ENCODE measurements around the gene SLC19A2. TPM values are rescaled to one million over a fixed set of nuclear protein-coding genes. Genes with fewer than 3 reads are reported as not detected.

The SLC19A2 gene
- total RNA-seq, 1 donor from 2014 or later = 11.2 TPM

DNA sequence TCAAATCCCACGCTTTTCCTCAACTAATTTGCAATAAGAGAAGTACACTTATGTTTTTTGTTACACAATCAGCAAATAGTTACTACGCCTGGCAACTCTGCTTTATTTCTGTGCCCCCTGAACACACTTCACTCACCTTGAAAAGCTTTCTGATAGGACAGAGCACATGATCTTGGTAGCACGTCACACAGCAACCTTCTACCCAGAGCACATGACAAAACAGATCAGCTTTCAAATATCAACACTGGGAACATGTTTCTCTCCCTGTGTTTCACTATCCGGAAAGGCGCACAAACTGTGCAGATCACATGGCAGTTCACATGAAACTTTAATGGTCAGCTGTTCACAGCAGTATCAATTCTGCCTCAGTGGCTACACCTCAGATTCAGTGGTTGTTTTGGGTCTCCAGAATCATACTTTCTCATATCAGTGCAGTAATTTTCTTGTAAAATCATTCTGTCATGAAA, 2.2 kb downstream of the SLC19A2 start:
- peaks cover 14% of the 10 kb centered on the region for H3K36me3 Mint-ChIP-seq (ENCODE audit: low read depth)
- no peaks in the 10 kb centered on the region for H3K9me3 Mint-ChIP-seq
- H3K27me3 Mint-ChIP-seq (ENCODE audit: low read depth) = no peaks in the 10 kb centered on the region
- peak overlapping the region; percentile 89 for H3K4me3 Mint-ChIP-seq (ENCODE audit: low read depth)
- DNase-seq (ENCODE audit: low spot score) = no peak
- H3K27ac Mint-ChIP-seq = no peak overlapping the region
- intact Hi-C loops (cut with micrococcal nuclease) = no loop called here
- H3K4me1 Mint-ChIP-seq (ENCODE audit: low read depth) = peaks cover 68% of the 10 kb centered on the region

DNA sequence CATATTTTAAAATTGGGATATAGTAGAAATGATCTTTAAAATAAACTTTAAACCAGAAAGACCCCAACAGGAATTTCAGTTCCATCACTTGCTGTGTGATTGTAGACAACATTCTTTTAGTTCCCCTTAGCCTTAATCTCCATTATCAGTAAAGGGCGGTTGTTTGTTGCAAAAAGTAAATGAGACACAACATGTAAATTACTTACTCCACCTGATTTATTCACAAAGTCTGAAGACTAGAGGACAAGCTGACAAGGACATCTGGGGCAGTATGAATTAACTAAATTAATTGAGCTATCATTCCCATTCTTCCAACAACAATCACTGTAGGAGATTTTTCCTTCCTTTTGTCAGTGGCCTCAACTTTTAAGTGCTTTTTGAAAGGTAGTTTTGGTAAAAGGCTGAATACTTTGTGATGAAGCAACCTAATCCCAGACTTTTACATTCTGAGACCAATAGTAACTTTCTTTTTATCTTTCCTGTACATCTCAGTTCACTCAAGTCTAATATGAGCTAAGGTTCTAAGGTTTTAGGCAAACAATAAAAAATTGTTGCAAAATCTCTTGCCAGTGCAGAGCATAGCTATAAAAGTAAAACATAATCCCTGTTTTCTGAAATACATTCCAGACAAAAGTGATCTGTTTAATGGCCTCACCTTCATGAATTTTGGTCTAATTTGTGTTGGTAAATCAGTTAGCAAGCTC, 6.2 kb downstream of the SLC19A2 start:
- H3K4me3 Mint-ChIP-seq (ENCODE audit: low read depth) = no peak overlapping the region
- H3K36me3 Mint-ChIP-seq (ENCODE audit: low read depth) = peaks cover 34% of the 10 kb centered on the region
- intact Hi-C loops (cut with micrococcal nuclease) = no loop called here
- peaks cover 45% of the 10 kb centered on the region for H3K4me1 Mint-ChIP-seq (ENCODE audit: low read depth)
- H3K9me3 Mint-ChIP-seq = no peaks in the 10 kb centered on the region
- H3K27me3 Mint-ChIP-seq (ENCODE audit: low read depth) = no peaks in the 10 kb centered on the region
- DNase-seq (ENCODE audit: low spot score) = no peak
- H3K27ac Mint-ChIP-seq = no peak overlapping the region

DNA sequence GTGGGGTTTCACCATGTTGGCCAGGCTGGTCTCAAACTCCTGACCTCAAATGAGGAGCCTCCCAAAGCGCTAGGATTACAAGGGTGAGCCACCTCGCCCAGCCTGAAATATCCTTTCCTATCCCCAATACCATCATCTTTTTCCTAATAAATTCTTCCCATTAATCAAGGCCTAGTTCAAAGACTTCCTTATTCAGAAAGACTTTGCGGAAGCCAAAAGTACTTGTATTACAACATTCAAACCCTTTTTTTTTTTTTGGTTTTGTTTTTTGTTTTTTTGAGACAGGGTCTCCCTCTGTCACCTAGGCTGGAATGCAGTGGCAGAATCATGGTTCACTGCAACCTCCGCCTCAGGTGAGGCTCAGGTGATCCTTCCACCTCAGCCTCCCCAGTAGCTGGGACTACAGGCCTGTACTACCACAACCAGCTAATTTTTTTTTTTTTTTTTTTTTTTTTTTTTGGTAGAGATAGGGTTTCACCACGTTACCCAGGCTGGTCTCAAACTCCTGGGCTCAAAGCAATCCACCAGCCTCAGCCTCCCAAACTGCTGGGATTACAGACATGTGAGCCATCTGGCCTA, 7.6 kb downstream of the SLC19A2 start:
- H3K4me3 Mint-ChIP-seq (ENCODE audit: low read depth) = no peak overlapping the region
- no peaks in the 10 kb centered on the region for H3K9me3 Mint-ChIP-seq
- H3K36me3 Mint-ChIP-seq (ENCODE audit: low read depth) = peaks cover 29% of the 10 kb centered on the region
- H3K27me3 Mint-ChIP-seq (ENCODE audit: low read depth) = no peaks in the 10 kb centered on the region
- H3K27ac Mint-ChIP-seq = no peak overlapping the region
- intact Hi-C loops (cut with micrococcal nuclease) = no loop called here
- DNase-seq (ENCODE audit: low spot score) = no peak
- H3K4me1 Mint-ChIP-seq (ENCODE audit: low read depth) = peaks cover 33% of the 10 kb centered on the region

DNA sequence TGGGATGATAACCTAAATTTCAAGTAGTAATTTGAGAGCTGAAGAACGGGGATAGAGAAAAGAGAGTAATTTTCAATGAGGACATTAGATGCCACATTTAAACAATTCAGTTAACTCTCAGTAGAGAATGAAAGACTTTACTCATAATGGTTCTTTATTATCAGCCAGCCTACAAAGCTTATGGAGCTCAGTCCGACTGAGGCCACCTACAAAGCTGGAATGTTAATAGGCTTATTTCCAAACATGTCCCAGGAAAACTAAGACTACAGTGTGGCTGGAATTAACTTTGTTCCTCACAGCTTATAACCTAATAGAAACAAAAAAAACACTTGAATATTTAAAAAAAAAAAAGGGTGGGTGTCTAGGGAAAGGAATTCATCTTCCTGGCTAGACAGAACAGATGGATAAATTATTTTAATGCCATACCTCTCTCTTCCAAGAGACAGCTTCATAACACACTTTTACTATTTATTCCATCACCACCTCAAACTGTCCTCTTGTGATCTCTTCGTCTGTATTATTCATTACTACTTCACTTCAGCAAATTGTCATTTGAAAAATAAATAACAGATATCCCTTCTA, 9.8 kb downstream of the SLC19A2 start:
- Mint-ChIP-seq H3K27ac (no peak overlapping the region), H3K4me3 (ENCODE audit: low read depth) (no peak overlapping the region), H3K36me3 (ENCODE audit: low read depth) (peaks cover 28% of the 10 kb centered on the region), H3K27me3 (ENCODE audit: low read depth) (no peaks in the 10 kb centered on the region), H3K4me1 (ENCODE audit: low read depth) (peaks cover 23% of the 10 kb centered on the region), H3K9me3 (no peaks in the 10 kb centered on the region)
- DNase-seq (ENCODE audit: low spot score) = no peak
- intact Hi-C loops (cut with micrococcal nuclease) = no loop called here

DNA sequence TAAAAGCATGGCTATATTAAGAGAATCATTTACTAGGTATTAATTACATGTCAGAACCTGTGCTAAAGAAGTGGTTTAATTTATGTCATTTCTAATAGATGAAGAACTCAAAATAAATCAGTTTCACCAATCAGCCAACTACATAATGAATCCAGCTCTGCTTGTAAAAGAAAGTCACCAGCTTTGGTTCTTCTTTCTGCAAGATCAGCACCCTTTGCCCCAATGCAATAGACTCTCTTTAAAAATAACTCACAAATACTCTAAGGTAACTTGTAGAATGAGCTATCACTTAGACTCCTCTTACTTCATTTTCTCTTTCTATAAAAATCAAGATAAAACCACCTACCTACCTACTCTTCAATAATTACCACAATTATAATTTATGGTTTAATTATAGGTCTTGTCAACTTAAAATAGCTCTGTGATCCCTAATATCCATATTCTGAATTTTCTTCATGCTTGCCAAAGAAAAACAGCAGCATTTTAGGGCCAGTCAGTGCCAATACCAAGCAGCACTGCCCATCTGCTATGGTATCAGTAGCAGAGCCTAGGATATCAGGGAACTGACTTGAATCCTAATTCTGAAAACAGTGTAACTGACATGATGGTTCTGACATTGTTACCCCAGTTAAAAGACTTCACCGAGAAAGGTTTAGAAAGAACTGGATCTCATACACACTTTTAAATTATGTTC, 11.3 kb downstream of the SLC19A2 start:
- no peaks in the 10 kb centered on the region for H3K27me3 Mint-ChIP-seq (ENCODE audit: low read depth)
- intact Hi-C loops (cut with micrococcal nuclease) = no loop called here
- H3K9me3 Mint-ChIP-seq = no peaks in the 10 kb centered on the region
- peaks cover 10% of the 10 kb centered on the region for H3K4me1 Mint-ChIP-seq (ENCODE audit: low read depth)
- H3K36me3 Mint-ChIP-seq (ENCODE audit: low read depth) = peaks cover 24% of the 10 kb centered on the region
- no peak overlapping the region for H3K27ac Mint-ChIP-seq
- no peak overlapping the region for H3K4me3 Mint-ChIP-seq (ENCODE audit: low read depth)
- no peak for DNase-seq (ENCODE audit: low spot score)

DNA sequence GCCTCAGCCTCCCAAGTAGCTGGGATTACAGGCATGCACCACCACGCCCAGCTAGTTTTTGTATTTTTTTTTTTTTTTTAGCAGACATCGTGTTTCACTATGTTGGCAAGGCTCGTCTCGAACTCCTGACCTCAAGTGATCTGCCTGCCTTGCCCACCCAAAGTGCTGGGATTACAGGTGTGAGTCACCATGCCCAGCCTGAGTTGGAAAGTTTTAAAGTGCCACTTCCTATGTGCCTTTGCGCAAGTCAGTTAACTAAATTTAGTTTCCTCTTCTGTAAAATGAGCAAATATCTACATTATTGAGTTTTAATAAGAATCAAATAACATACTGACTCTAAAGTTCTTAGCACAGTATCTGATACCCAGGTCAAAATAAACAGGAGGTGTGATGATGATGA, 12.4 kb downstream of the SLC19A2 start:
- H3K4me1 Mint-ChIP-seq (ENCODE audit: low read depth) = peaks cover 8% of the 10 kb centered on the region
- no peaks in the 10 kb centered on the region for H3K9me3 Mint-ChIP-seq
- no peak overlapping the region for H3K4me3 Mint-ChIP-seq (ENCODE audit: low read depth)
- H3K27ac Mint-ChIP-seq = no peak overlapping the region
- no peak for DNase-seq (ENCODE audit: low spot score)
- no peaks in the 10 kb centered on the region for H3K27me3 Mint-ChIP-seq (ENCODE audit: low read depth)
- intact Hi-C loops (cut with micrococcal nuclease) = no loop called here
- H3K36me3 Mint-ChIP-seq (ENCODE audit: low read depth) = peaks cover 24% of the 10 kb centered on the region

DNA sequence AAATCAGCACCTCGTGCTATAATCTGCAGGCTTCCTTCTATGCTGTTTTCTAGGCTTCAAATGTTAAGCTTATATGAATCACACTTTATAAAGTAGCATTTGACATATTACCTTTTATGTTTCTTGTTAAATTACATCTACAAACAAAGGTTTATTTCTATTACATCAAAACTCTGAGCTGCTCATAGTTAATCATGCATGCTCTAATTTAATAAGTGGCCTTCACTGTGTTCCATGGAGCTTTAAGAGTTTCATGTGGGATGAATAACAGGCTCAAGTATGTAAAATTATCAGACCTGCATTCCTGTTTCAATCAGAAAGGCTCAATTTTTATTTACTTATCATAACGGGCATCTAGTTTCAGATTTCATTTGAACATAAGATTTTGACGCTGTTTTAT, 13.0 kb downstream of the SLC19A2 start:
- intact Hi-C loops (cut with micrococcal nuclease) = no loop called here
- H3K27me3 Mint-ChIP-seq (ENCODE audit: low read depth) = no peaks in the 10 kb centered on the region
- peaks cover 8% of the 10 kb centered on the region for H3K4me1 Mint-ChIP-seq (ENCODE audit: low read depth)
- no peak overlapping the region for H3K4me3 Mint-ChIP-seq (ENCODE audit: low read depth)
- peaks cover 22% of the 10 kb centered on the region for H3K36me3 Mint-ChIP-seq (ENCODE audit: low read depth)
- no peak for DNase-seq (ENCODE audit: low spot score)
- no peaks in the 10 kb centered on the region for H3K9me3 Mint-ChIP-seq
- no peak overlapping the region for H3K27ac Mint-ChIP-seq

DNA sequence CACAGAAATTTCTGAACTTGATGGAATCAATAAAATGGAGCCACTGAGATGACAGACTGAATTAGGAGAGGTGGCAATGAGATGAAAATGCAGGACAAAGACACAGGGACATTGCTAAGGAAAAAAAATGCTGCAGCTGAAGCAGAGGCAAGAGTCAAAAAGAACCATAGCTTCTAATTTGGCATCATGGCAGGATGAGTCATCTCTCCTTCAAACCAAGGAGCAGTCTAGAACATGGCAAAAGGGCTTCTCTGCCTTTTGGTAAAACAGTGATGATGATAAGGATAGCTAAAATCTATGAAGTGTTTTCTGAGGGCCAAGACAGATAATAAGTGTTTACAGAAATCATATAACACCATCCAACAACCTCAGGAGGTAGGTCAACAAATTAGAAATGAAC, 16.8 kb downstream of the SLC19A2 start:
- peaks cover 20% of the 10 kb centered on the region for H3K36me3 Mint-ChIP-seq (ENCODE audit: low read depth)
- H3K4me1 Mint-ChIP-seq (ENCODE audit: low read depth) = peaks cover 6% of the 10 kb centered on the region
- no peak overlapping the region for H3K4me3 Mint-ChIP-seq (ENCODE audit: low read depth)
- intact Hi-C loops (cut with micrococcal nuclease) = loop anchor here (5.0 kb wide), 1 partner anchor 243 kb away; the partner anchor contains the start of gene SELL
- H3K9me3 Mint-ChIP-seq = no peaks in the 10 kb centered on the region
- no peak overlapping the region for H3K27ac Mint-ChIP-seq
- no peaks in the 10 kb centered on the region for H3K27me3 Mint-ChIP-seq (ENCODE audit: low read depth)
- DNase-seq (ENCODE audit: low spot score) = no peak

DNA sequence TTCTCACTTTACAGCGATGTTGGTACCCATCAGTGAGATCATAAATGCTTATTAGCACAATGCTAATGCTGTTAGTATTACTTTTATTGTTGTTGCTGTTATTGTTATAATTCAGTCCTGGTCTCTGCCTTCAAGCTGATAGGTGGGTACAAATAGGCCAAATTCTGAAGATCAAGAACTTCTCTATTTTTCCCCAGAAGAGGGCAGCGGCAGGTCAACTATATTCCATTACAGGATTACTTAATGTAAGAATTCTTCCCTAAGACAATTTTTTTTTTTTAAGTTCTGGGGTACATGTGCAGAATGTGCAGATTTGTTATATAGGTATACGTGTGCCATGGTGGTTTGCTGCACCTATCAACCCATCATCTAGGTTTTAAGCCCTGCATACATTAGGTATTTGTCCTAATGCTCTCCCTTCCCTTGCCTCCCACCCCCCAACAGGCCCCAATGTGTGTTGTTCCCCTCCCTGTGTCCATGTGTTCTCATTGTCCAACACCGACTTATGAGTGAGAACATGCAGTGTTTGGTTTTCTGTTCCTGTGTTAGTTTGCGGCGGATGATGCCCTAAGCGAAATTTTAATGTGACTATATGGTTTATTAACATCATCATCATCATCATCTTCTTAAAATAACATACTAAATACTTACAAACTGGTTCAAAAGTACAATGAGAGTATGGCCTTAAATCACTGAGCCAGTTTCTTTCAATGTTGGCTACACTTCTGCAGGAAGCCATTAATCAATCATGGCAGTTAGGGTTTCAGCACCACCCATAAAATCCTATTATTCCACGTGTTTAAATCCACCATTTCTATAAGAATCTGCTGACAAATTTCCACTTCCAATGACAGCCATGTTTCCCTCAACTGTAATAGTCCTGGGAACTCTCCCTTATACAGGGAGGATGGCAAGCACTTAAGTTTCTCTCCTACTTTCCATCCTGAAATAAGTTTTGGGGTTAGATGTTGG, 19.2 kb downstream of the SLC19A2 start:
- Mint-ChIP-seq H3K4me1 (ENCODE audit: low read depth) (peaks cover 6% of the 10 kb centered on the region), H3K27ac (no peak overlapping the region), H3K36me3 (ENCODE audit: low read depth) (peaks cover 17% of the 10 kb centered on the region), H3K27me3 (ENCODE audit: low read depth) (no peaks in the 10 kb centered on the region), H3K4me3 (ENCODE audit: low read depth) (no peak overlapping the region), H3K9me3 (no peaks in the 10 kb centered on the region)
- intact Hi-C loops (cut with micrococcal nuclease) = loop anchor here (1.0 to 5.0 kb wide), 2 partner anchors 80 to 246 kb away; partner anchors contain the start of gene SELL
- no peak for DNase-seq (ENCODE audit: low spot score)

DNA sequence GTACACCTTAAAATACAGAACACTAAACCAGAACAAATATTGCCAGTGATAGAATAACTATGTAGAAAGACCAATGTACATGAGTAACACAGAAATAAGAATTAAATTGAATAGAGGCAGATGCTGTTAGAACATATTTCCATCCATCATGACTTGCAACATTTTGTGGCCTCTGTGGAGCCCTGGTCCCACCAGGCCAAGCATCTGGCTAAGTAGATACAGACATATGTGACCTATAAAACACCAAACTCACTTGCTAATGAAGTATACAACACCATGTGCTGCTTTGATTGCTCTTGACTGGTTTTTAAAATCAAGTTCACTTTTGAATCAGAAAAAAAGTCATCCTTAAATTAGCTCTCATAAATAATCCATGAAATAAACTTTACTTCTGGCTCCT, 20.5 kb downstream of the SLC19A2 start:
- intact Hi-C loops (cut with micrococcal nuclease) = loop anchor here (5.0 kb wide), 1 partner anchor 247 kb away; the partner anchor contains the start of gene SELL
- H3K27ac Mint-ChIP-seq = no peak overlapping the region
- no peaks in the 10 kb centered on the region for H3K27me3 Mint-ChIP-seq (ENCODE audit: low read depth)

DNA sequence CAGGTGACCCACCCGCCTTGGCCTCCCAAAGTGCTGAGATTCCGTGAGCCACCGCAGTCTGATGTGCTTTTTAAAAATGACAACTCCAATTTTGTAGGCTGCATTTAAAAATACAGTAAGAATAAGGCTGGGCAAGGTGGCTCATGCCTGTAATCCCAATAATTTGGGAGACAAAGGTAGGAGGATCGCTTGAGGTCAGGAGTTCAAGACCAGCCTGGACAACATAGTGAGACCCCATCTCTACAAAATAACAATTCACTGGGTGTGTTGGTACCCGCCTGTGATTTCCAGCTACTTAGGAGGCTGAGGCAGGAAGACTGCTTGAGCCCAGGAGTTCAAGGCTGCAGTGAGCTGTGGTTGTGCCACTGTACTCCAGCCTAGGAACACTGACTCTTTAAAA, 23.4 kb downstream of the SLC19A2 start:
- Mint-ChIP-seq H3K27ac (no peak overlapping the region), H3K4me3 (ENCODE audit: low read depth) (no peak overlapping the region), H3K27me3 (ENCODE audit: low read depth) (no peaks in the 10 kb centered on the region), H3K36me3 (ENCODE audit: low read depth) (peaks cover 26% of the 10 kb centered on the region), H3K9me3 (peaks cover under 1% of the 10 kb centered on the region), H3K4me1 (ENCODE audit: low read depth) (peaks cover 15% of the 10 kb centered on the region)
- intact Hi-C loops (cut with micrococcal nuclease) = no loop called here
- no peak for DNase-seq (ENCODE audit: low spot score)

More for the DNA sequence above, 20.5 kb downstream of the SLC19A2 start:
- H3K36me3 Mint-ChIP-seq (ENCODE audit: low read depth) = peaks cover 24% of the 10 kb centered on the region
- H3K4me3 Mint-ChIP-seq (ENCODE audit: low read depth) = no peak overlapping the region
- H3K4me1 Mint-ChIP-seq (ENCODE audit: low read depth) = peaks cover 13% of the 10 kb centered on the region
- DNase-seq (ENCODE audit: low spot score) = no peak
- H3K9me3 Mint-ChIP-seq = no peaks in the 10 kb centered on the region

Measured in activated T-helper 2 cell treated with anti-CD3 and anti-CD28 coated beads, Interferon-gamma antibody, Interleukin-2, Interleukin-4, amounts not matched to agents 10 μg/mL and 5 μg/mL and 100 μg/mL, durations not matched to agents 14 hours and 24 hours and 36 hours (primary cell).